ENCODE measurements around the gene ZDHHC16.
A peak's percentile ranks its signal among the peaks of the same experiment; 100 is the strongest.

The ZDHHC16 gene

GRCh38 chr10:97454330-97455036 is 8.5 kb downstream of the ZDHHC16 start:
- no peak for TF ChIP-seq CTCF (IDR thresholded peaks at IDR 0.05; ENCODE audit: extremely low read depth, missing control alignments)
- no peak for DNase-seq (ENCODE audit: low spot score)

- TF ChIP-seq CTCF (IDR thresholded peaks at IDR 0.05; ENCODE audit: extremely low read depth, missing control alignments): no peak
- DNase-seq (ENCODE audit: low spot score): no peak
These were observed 10.2 kb downstream of the ZDHHC16 start for GRCh38 chr10:97456034-97456685.

- TF ChIP-seq CTCF (IDR thresholded peaks at IDR 0.05; ENCODE audit: extremely low read depth, missing control alignments): no peak
- DNase-seq (ENCODE audit: low spot score): no peak
These were observed 10.7 kb downstream of the ZDHHC16 start for GRCh38 chr10:97456686-97457065.

- no peak for DNase-seq (ENCODE audit: low spot score)
- TF ChIP-seq CTCF (IDR thresholded peaks at IDR 0.05; ENCODE audit: extremely low read depth, missing control alignments): no peak
These were observed 13.1 kb downstream of the ZDHHC16 start for GRCh38 chr10:97459111-97459510.

- no peak for TF ChIP-seq CTCF (IDR thresholded peaks at IDR 0.05; ENCODE audit: extremely low read depth, missing control alignments)
- no peak for DNase-seq (ENCODE audit: low spot score)
These were observed 14.0 kb downstream of the ZDHHC16 start for GRCh38 chr10:97459933-97460332.

GRCh38 chr10:97462309-97462708 is 16.3 kb downstream of the ZDHHC16 start:
- TF ChIP-seq CTCF (IDR thresholded peaks at IDR 0.05; ENCODE audit: extremely low read depth, missing control alignments): no peak
- no peak for DNase-seq (ENCODE audit: low spot score)

GRCh38 chr10:97463363-97464132 is 17.6 kb downstream of the ZDHHC16 start:
- peak; percentile 54 for DNase-seq (ENCODE audit: low spot score)
- TF ChIP-seq CTCF (IDR thresholded peaks at IDR 0.05; ENCODE audit: extremely low read depth, missing control alignments): peak; percentile 59
